T-helper 1 cell treated with Interleukin-12 subunit alpha and Interleukin-12 subunit beta and Interleukin-4 antibody, amounts not matched to agents 30 ng/mL and 1 ng/mL, for 36 hours (primary cell): ENCODE data around the gene IRX6. TPM values are rescaled to one million over a fixed set of nuclear protein-coding genes. Genes with fewer than 3 reads are reported as not detected.

Source experiments
- intact Hi-C: fragments of 100-400 bp; cut with micrococcal nuclease; formaldehyde crosslinking; loops from one replicate; pipeline ENCODE4 v1.15.1; 2024
- total RNA-seq: library from RNA; stranded (reverse); gene quantifications from 2 replicates; pipeline ENCODE4 v1.2.3, GENCODE V29; 2022

Gene IRX6
- total RNA-seq, 1 donor from 2014 or later, result not detected

DNA sequence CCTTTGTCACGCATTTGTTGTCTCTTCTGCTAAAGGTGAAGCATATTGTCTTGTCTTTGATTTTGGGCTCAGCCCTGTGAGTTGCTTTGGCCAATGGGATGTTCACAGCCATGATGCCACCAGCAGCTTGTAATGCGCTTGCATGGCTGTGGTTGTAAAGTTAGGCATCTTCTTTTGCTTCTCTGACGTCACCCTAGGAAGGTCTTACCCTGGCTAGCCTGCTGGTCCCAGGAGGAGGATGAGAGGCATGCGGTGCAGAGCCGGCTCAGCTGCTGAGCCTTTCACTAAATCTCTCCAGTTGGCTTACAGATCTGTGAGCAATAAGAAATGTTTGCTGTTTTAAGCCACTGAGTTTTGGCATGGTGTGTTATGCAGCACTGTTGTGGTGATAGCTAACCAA lies 40.8 kb downstream of the IRX6 start:
- intact Hi-C loops, result no loop called here

DNA sequence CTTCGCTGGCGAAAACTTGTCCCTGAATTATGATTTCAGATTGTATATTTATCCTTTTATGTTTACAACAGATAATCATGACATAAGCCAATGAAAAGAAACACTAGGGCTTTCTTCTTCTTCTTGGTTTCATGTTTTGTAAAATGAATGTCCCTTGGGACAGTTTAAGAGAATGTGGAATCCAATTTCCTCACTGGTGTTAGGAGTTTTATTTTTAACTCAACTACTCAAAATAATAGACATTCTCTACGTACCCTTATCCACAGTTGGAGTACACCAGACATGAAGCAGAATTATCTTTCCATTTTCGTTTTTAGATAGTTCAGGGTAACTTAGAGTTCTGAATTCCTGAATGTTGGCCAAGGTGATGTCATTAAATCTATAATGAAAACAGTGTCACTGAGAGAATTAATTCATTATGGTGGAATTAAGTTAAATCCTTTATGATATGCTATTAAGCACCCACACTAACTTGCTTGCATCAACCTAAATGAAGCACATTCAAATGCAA lies 43.4 kb downstream of the IRX6 start:
- intact Hi-C loops, result no loop called here

DNA sequence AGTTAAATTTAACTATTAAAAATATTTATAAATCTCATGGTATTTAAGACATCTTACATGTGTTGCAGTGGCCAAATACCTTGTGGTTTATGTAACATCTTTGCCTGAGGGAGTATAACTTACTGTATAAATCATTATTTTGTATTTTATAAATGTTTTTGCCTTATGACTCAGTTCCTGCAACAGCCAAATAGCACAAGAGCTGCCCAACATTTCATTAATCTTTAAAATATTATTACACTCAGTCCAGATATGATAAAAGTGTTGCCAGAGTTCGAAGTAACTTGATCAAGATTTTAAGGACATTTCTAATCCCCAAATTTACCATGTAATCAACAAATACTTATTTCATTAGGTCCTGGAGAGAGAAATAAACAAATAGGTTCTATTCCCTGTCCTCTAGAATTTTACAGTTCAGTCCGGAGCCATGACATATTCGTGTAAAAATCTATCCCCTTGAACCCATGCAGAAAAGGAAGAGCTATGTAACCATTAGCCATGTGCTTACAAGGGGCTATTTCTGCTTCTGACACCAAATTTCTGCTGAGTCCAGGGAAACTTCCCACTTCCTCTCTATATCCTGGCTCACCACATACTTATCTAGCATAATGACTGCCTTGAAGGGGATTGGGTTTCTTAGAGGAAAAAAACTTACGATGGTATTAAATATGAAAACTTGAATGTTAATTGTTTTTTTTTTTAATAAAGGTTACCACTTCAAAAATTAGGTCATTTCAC lies 44.0 kb downstream of the IRX6 start:
- intact Hi-C loops, result no loop called here

DNA sequence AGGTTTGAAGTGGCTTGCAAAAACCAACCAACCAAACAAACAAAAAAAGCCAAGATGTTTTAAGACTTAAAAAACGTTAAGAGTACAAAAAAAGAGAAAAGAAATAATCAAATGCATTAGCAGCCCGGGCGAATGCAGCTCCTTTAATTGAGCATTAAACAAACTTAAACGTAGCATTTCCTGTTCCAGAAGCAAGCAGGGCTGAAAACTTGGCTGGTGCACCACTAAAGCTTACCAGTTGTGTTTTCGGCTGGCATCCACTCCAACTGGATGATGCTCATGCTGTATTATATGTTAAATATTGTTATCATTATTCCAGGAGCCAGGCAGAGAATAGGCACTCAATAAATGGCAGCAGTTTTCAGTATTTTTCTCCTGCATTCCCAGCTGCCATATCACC lies 45.1 kb downstream of the IRX6 start:
- intact Hi-C loops, result no loop called here

DNA sequence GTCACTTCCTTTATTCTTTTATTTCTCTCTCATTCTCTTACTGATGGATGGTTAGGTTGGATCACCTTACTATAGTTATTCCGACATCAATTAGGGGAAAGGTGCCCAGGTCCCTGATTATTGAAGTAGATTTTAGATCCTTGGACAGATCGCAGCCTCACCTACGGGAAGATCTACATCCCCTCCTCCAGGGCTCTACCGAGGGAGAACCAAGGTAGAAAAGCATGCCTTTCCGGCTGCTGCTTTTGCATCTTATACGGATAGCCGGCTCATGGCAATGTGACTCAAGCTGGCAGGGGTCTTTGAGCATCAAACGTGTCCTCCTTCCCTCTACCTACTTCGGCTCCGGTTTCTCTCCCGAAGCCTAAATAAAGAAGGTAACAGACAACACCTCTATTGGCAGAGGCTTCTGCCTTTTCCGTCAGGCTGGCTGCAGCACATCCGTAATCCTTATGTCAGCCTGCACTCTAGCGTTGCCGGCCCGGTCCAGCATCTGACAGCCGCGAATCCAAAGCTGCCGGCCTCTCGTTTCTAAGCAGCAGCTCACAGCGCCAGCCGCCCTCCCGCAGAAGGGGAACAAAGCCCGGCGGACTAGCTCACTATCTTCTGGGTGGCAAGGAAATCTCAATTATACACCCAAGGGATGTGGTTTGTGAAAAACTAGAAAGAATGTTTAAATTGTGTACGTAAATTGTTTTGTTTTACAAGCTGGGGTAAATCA lies 46.9 kb downstream of the IRX6 start:
- intact Hi-C loops, result no loop called here

DNA sequence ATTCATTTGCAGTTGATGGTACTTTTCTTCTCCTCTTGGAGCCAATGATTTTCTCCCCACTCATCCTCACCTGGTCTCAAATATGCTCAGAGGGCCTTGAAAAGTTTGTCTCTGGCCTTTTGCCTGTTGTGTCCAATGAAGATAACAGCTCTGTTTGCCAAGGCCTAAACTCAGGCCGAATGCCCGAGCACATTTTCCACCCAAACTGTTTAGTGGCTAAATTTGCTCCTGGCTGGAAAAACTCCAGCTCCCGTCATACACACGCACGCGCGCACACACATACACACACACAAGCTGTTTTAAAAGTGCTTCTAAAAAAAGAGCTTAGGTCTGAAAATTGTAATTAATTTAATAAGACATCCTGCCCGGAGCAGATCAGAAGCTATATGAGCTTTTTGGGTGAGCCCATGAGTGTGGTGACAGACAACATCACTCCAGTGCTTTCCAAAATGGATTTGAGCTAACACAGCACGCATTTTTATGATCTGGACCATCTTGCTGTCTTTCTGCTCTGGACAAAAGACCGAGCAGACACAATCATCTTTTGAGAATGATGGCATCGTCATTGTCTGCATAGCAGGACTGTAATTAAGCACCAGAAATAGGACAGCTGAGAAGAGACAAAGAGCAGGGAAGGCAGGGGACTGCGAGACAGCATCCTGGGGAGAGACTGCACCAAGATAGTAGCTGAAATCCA lies 48.9 kb downstream of the IRX6 start:
- intact Hi-C loops, result no loop called here

DNA sequence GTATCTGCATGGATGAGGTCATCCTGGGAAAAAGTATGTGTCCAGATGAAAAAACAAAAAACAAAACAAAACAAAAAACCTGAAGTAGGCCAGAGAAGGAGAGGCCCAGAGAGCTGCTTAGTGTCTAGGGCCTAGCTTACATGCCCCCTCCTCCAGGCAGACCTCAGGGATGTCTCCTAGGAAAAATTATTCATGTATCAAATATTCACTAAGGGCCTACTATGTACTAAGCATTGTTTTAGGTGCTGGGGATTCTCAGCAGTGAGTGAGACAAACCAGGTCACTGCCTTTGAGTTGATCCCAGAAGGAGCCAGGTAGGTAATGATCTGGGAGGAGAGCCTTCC lies 49.5 kb downstream of the IRX6 start:
- intact Hi-C loops, result no loop called here

DNA sequence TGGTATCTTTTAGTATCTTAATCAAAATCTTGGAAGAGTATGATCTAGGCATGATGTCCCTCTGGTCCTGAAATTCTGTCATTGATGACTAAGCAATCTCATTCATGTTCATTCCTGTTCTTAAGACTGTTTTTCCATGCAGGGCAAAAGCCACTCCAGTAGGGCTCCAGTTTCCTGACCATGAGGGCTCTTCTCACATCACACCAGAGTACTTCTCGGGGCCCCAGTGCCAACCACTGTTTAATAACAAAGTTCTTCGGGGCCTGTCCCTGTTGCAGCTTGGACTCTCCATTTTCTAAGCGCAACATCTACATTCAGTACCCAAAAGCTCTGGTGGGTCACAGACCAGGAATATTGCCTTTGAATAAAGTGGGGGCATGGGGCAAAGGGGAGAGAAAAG lies 52.0 kb downstream of the IRX6 start:
- intact Hi-C loops, result no loop called here

DNA sequence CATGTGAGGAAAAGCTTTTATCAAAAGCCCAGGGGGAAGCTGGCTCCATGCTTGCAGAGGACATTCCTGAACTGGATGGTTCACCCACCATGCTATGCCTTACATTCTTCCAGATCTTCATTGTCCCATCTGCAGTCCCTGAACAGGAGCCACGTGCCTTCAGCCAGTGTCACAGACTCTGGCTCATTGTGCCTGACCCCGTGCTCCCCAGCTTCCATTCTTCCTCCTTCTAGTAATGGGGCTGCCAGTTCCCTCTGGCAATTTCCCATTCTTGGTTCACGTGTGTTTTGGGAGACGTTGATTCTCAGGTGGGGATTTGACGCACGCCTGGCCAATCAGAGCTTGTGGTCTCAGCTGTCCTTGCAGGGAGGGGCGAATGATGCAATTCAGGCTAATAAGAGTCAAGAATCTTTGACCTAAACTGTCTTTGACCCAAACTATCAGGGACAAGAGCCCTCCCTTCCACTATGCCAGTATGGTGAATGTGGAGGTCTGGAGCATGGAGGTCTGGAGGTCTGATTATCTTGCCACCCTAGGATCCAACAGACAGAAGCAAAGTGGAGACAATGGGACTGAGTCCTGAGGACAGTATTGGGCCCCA lies 52.7 kb downstream of the IRX6 start:
- intact Hi-C loops, result no loop called here

DNA sequence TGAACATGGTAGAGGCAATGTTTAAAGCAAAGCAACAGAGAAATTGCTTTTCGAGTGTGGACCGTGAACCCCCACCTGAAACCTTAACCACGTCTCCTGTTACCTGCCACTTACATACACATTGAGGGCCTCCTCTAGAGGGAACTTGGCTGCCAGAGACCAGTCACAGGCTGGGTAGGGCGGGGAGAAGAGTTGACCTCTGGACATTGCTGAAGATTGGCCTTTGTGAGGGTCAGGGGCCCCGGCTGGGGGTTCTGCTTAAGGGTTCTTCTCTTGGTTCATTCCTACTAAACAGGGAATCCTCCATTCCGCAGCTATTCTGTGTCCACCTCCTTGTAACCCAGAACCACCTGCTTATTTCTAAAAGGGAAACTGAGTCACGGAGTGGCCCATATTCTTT lies 53.8 kb downstream of the IRX6 start:
- intact Hi-C loops, result no loop called here

DNA sequence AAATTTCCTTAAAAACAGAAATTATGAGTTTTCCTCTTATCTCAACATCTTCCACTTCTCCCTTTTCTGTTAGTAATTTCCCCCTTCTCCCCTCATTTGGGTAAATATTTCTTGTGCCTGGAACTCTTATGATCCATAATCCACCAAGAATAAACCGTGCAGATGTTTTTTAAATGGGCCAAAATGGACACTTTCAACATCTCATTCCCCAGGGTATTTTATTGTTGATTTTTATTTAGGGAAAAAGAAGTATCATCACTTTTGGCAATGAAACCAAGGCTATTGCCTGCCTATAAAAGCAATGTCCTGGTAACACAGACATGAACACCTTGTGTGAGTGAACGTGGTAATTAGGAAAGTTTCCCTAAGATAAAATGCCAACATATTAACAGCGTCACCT lies 54.6 kb downstream of the IRX6 start:
- intact Hi-C loops, result no loop called here

DNA sequence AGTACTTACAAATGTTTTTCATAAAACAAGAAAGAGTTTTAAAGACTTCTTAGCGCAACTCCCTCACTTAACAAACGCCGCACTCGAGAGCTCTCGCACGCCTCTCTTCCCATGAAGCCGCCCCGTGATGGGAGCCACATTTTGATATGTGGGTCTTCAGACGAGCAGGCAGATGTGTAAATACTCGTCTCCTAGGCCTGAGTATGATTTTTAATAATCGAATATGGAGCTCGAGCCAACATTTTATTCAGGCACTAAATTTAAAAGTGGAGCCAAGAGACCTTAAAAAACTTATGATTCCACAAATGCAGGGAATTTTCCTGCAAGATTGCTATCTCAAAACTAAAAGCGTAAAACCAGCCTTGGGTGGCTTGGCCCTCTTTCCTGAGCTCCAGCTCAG lies 55.4 kb downstream of the IRX6 start:
- intact Hi-C loops, result no loop called here

DNA sequence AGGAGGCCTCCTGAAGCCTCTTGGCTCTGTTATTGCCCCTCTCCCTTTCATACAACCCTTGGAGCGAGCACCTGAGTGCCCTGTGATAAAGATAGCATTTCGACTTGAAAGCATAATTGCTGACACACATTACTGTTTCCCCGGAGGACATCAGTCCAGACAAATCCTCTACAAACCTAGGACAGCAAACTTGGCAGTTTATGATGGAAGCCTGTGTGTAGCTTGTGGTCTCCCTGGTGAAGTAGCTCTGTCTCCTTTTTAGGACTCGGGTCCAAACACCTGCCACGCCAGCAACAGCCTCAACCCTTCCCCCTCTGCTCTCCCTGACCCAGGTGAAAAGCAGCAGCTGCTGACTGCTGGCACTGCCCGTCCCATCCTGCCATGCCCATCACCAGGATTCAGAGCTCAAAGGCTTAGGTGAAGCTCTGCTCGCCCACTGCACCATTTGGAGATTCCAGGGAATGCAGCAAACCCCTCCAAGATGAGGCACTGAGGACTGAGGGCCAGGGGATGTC lies 55.9 kb downstream of the IRX6 start:
- intact Hi-C loops, result no loop called here

Other genes with a start within 250 kb of the IRX6 start
- gene MMP2, start 155.0 kb downstream of the IRX6 start, total RNA-seq, result 0.24 and 0.32 TPM in 2 replicates
- gene LPCAT2, start 184.9 kb downstream of the IRX6 start, total RNA-seq, result 1.3 and 2.7 TPM in 2 replicates
- gene CAPNS2, start 242.5 kb downstream of the IRX6 start, total RNA-seq, result 0.20 TPM in 1 of 2 replicates, not detected in the other